Skeletal muscle satellite cell (primary cell): ENCODE measurements around the gene KLLN.
"Not testable (repeated sequence)": the region's sequence is repeated elsewhere in the genome, so short reads cannot be mapped to it uniquely, and the experiment has no call there.

Experiments
- H3K27me3 ChIP-seq: 2 replicates; pipeline ENCODE4 v1.7.0; 2013; ENCODE audit warnings: low read length; ENCODE audit not compliant: control insufficient read depth, insufficient read depth
- H3K36me3 ChIP-seq: 2 replicates; pipeline ENCODE4 v1.7.0; 2013; ENCODE audit warnings: mild to moderate bottlenecking, control low read depth, low read length; ENCODE audit not compliant: insufficient read depth
- H3K4me1 ChIP-seq: 2 replicates; pipeline ENCODE4 v1.7.0; 2013; ENCODE audit warnings: low read length; ENCODE audit not compliant: control insufficient read depth, insufficient read depth
- H3K4me2 ChIP-seq: 2 replicates; pipeline ENCODE4 v1.7.0; 2013; ENCODE audit warnings: mild to moderate bottlenecking, low read length
- H3K4me3 ChIP-seq: 2 replicates; pipeline ENCODE4 v1.7.0; 2013; ENCODE audit warnings: low read length
- H3K9ac ChIP-seq: 2 replicates; pipeline ENCODE4 v1.7.0; 2013; ENCODE audit warnings: mild to moderate bottlenecking, low read depth, low read length, moderate library complexity
- H3K9me3 ChIP-seq: replicated peaks from 2 replicates; pipeline ENCODE4 v1.7.0; 2013; ENCODE audit warnings: mild to moderate bottlenecking, control low read depth, low read length

The KLLN gene

GRCh38 chr10:87836098-87836497 is 27.2 kb downstream of the KLLN start:
- no peak overlapping the region for H3K4me3 ChIP-seq
- H3K9me3 ChIP-seq = no peaks in the 10 kb centered on the region
- no peak overlapping the region for H3K4me2 ChIP-seq
- H3K27me3 ChIP-seq = no peaks in the 10 kb centered on the region
- H3K4me1 ChIP-seq = no peaks in the 10 kb centered on the region
- H3K9ac ChIP-seq = no peak overlapping the region
- H3K36me3 ChIP-seq = no peaks in the 10 kb centered on the region

GRCh38 chr10:87829986-87830729 is 33.2 kb downstream of the KLLN start:
- no peaks in the 10 kb centered on the region for H3K9me3 ChIP-seq

GRCh38 chr10:87829051-87829450 is 34.3 kb downstream of the KLLN start:
- not testable (repeated sequence) for H3K4me2 ChIP-seq, H3K36me3 ChIP-seq, H3K27me3 ChIP-seq, H3K9ac ChIP-seq, H3K4me1 ChIP-seq, H3K4me3 ChIP-seq, H3K9me3 ChIP-seq

More at GRCh38 chr10:87829986-87830729, 33.2 kb downstream of the KLLN start:
- H3K27me3 ChIP-seq = no peaks in the 10 kb centered on the region
- no peak overlapping the region for H3K4me2 ChIP-seq
- no peak overlapping the region for H3K4me3 ChIP-seq
- H3K9ac ChIP-seq = no peak overlapping the region
- no peaks in the 10 kb centered on the region for H3K4me1 ChIP-seq
- H3K36me3 ChIP-seq = no peaks in the 10 kb centered on the region

- H3K4me1 ChIP-seq = no peaks in the 10 kb centered on the region
- H3K9me3 ChIP-seq = no peaks in the 10 kb centered on the region
- no peaks in the 10 kb centered on the region for H3K36me3 ChIP-seq
- H3K9ac ChIP-seq = no peak overlapping the region
- no peak overlapping the region for H3K4me3 ChIP-seq
- H3K27me3 ChIP-seq = no peaks in the 10 kb centered on the region
- no peak overlapping the region for H3K4me2 ChIP-seq
Measured at GRCh38 chr10:87827681-87828080, 35.7 kb downstream of the KLLN start.

GRCh38 chr10:87826653-87827052 is 36.7 kb downstream of the KLLN start:
- H3K4me3 ChIP-seq = no peak overlapping the region
- H3K4me2 ChIP-seq = no peak overlapping the region
- H3K27me3 ChIP-seq = no peaks in the 10 kb centered on the region
- H3K9ac ChIP-seq = no peak overlapping the region
- H3K4me1 ChIP-seq = no peaks in the 10 kb centered on the region
- no peaks in the 10 kb centered on the region for H3K9me3 ChIP-seq
- H3K36me3 ChIP-seq = no peaks in the 10 kb centered on the region

- H3K4me1 ChIP-seq = peaks cover 10% of the 10 kb centered on the region
- no peaks in the 10 kb centered on the region for H3K27me3 ChIP-seq
- no peaks in the 10 kb centered on the region for H3K36me3 ChIP-seq
- no peak overlapping the region for H3K4me3 ChIP-seq
- no peak overlapping the region for H3K4me2 ChIP-seq
- H3K9me3 ChIP-seq = no peaks in the 10 kb centered on the region
- H3K9ac ChIP-seq = no peak overlapping the region
Measured at GRCh38 chr10:87819289-87819585, 44.1 kb downstream of the KLLN start.

GRCh38 chr10:87818505-87819288 is 44.6 kb downstream of the KLLN start:
- Histone ChIP-seq H3K9ac (peak overlapping the region; percentile 96), H3K9me3 (no peaks in the 10 kb centered on the region), H3K36me3 (no peaks in the 10 kb centered on the region), H3K4me1 (peaks cover 10% of the 10 kb centered on the region), H3K4me2 (peak overlapping the region; percentile 88), H3K4me3 (peak overlapping the region; percentile 94), H3K27me3 (no peaks in the 10 kb centered on the region)

- Histone ChIP-seq H3K4me2 (peak within 1 kb of the TSS; percentile 88), H3K36me3 (no peaks in the 10 kb centered on the region), H3K9me3 (no peaks in the 10 kb centered on the region), H3K27me3 (no peaks in the 10 kb centered on the region), H3K4me3 (peak within 1 kb of the TSS; percentile 94), H3K4me1 (peaks cover 10% of the 10 kb centered on the region), H3K9ac (peak within 1 kb of the TSS; percentile 96)
Measured at GRCh38 chr10:87817609-87818504, 45.5 kb downstream of the KLLN start, which contains the start of gene ATAD1. Gene ATAD1, minus strand, starts transcription at chr10:87818226. Its CDS starts 3,627 bp downstream, at chr10:87814599.

- Histone ChIP-seq H3K9ac (peak overlapping the region; percentile 96), H3K36me3 (peaks cover 2% of the 10 kb centered on the region), H3K9me3 (no peaks in the 10 kb centered on the region), H3K27me3 (no peaks in the 10 kb centered on the region), H3K4me3 (peak overlapping the region; percentile 94), H3K4me2 (peak overlapping the region; percentile 88), H3K4me1 (peaks cover 10% of the 10 kb centered on the region)
Measured at GRCh38 chr10:87816898-87817608, 46.3 kb downstream of the KLLN start.

GRCh38 chr10:87816163-87816897 is 47.0 kb downstream of the KLLN start:
- Histone ChIP-seq H3K4me1 (peaks cover 10% of the 10 kb centered on the region), H3K4me3 (peak overlapping the region; percentile 94), H3K4me2 (peak overlapping the region; percentile 88), H3K9ac (no peak overlapping the region), H3K9me3 (no peaks in the 10 kb centered on the region), H3K36me3 (peaks cover 10% of the 10 kb centered on the region), H3K27me3 (no peaks in the 10 kb centered on the region)
